ENCODE data around the gene PTPRG.

The PTPRG gene

GRCh38 chr3:61901496-61901895 lies 340.1 kb downstream of the PTPRG start:
- no peak overlapping the region for H3K27ac ChIP-seq (ENCODE audit: poor library complexity, severe bottlenecking)
- no peaks in the 10 kb centered on the region for H3K36me3 ChIP-seq (ENCODE audit: low read depth)
- H3K4me3 ChIP-seq (ENCODE audit: severe bottlenecking), result no peak overlapping the region
- TF ChIP-seq CTCF (IDR thresholded peaks at IDR 0.05; ENCODE audit: poor library complexity, severe bottlenecking), result no peak
- ATAC-seq (ENCODE audit: low read depth), result no peak
- peaks cover 10% of the 10 kb centered on the region for H3K4me1 ChIP-seq (ENCODE audit: insufficient read depth, poor library complexity, severe bottlenecking)
- DNase-seq (ENCODE audit: low spot score), result no peak
- no peaks in the 10 kb centered on the region for H3K27me3 ChIP-seq (ENCODE audit: insufficient read depth, poor library complexity, severe bottlenecking)
- H3K9me3 ChIP-seq (ENCODE audit: severe bottlenecking), result no peaks in the 10 kb centered on the region

GRCh38 chr3:61901986-61902385 lies 340.6 kb downstream of the PTPRG start:
- no peaks in the 10 kb centered on the region for H3K27me3 ChIP-seq (ENCODE audit: insufficient read depth, poor library complexity, severe bottlenecking)
- TF ChIP-seq CTCF (IDR thresholded peaks at IDR 0.05; ENCODE audit: poor library complexity, severe bottlenecking), result no peak
- H3K36me3 ChIP-seq (ENCODE audit: low read depth), result no peaks in the 10 kb centered on the region
- H3K4me1 ChIP-seq (ENCODE audit: insufficient read depth, poor library complexity, severe bottlenecking), result peaks cover 8% of the 10 kb centered on the region
- no peak overlapping the region for H3K4me3 ChIP-seq (ENCODE audit: severe bottlenecking)
- no peaks in the 10 kb centered on the region for H3K9me3 ChIP-seq (ENCODE audit: severe bottlenecking)
- DNase-seq (ENCODE audit: low spot score) (no peak), ATAC-seq (ENCODE audit: low read depth) (no peak)
- H3K27ac ChIP-seq (ENCODE audit: poor library complexity, severe bottlenecking), result no peak overlapping the region

DNA sequence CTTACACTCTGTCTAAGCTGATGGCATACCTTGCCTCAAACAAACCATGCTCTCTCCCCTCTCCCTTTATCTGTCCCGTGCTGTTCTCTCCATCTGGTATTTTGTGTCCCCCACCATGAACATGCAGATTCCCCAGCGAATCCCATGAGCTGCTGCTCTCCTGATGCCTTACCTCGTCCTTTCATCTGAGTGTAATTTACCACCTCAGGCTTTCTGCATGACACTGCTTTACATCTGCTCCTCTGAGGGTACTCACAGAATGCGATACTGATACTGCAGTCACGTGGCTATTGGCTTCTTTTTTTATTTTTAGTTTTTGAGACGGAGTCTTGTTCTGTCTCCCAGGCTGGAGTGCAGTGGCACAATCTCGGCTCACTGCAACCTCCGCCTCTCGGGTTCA lies 341.7 kb downstream of the PTPRG start:
- no peak for TF ChIP-seq CTCF (IDR thresholded peaks at IDR 0.05; ENCODE audit: poor library complexity, severe bottlenecking)
- no peaks in the 10 kb centered on the region for H3K9me3 ChIP-seq (ENCODE audit: severe bottlenecking)
- H3K4me1 ChIP-seq (ENCODE audit: insufficient read depth, poor library complexity, severe bottlenecking), result peaks cover 8% of the 10 kb centered on the region
- ATAC-seq (ENCODE audit: low read depth) (no peak), DNase-seq (ENCODE audit: low spot score) (no peak)
- H3K4me3 ChIP-seq (ENCODE audit: severe bottlenecking), result no peak overlapping the region
- no peaks in the 10 kb centered on the region for H3K36me3 ChIP-seq (ENCODE audit: low read depth)
- H3K27me3 ChIP-seq (ENCODE audit: insufficient read depth, poor library complexity, severe bottlenecking), result no peaks in the 10 kb centered on the region
- no peak overlapping the region for H3K27ac ChIP-seq (ENCODE audit: poor library complexity, severe bottlenecking)

GRCh38 chr3:61903931-61904657 lies 342.7 kb downstream of the PTPRG start:
- no peaks in the 10 kb centered on the region for H3K27me3 ChIP-seq (ENCODE audit: insufficient read depth, poor library complexity, severe bottlenecking)
- no peaks in the 10 kb centered on the region for H3K36me3 ChIP-seq (ENCODE audit: low read depth)
- H3K4me3 ChIP-seq (ENCODE audit: severe bottlenecking), result no peak overlapping the region
- H3K27ac ChIP-seq (ENCODE audit: poor library complexity, severe bottlenecking), result no peak overlapping the region
- no peak for DNase-seq (ENCODE audit: low spot score)
- no peaks in the 10 kb centered on the region for H3K9me3 ChIP-seq (ENCODE audit: severe bottlenecking)
- ATAC-seq (ENCODE audit: low read depth), result peak; percentile 72
- no peak for TF ChIP-seq CTCF (IDR thresholded peaks at IDR 0.05; ENCODE audit: poor library complexity, severe bottlenecking)
- H3K4me1 ChIP-seq (ENCODE audit: insufficient read depth, poor library complexity, severe bottlenecking), result peaks cover 8% of the 10 kb centered on the region

- Histone ChIP-seq H3K36me3 (ENCODE audit: low read depth) (no peaks in the 10 kb centered on the region), H3K9me3 (ENCODE audit: severe bottlenecking) (no peaks in the 10 kb centered on the region), H3K27ac (ENCODE audit: poor library complexity, severe bottlenecking) (no peak overlapping the region), H3K27me3 (ENCODE audit: insufficient read depth, poor library complexity, severe bottlenecking) (no peaks in the 10 kb centered on the region), H3K4me1 (ENCODE audit: insufficient read depth, poor library complexity, severe bottlenecking) (peaks cover 8% of the 10 kb centered on the region), H3K4me3 (ENCODE audit: severe bottlenecking) (no peak overlapping the region)
- no peak for ATAC-seq (ENCODE audit: low read depth)
- TF ChIP-seq CTCF (IDR thresholded peaks at IDR 0.05; ENCODE audit: poor library complexity, severe bottlenecking), result no peak
- DNase-seq (ENCODE audit: low spot score), result no peak
Observed at GRCh38 chr3:61907210-61907795, 345.9 kb downstream of the PTPRG start.

All from RWPE2 (cell line).